ENCODE data around the gene PGBD5.

PGBD5 gene

GRCh38 chr1:230381049-230381467 lies 45.1 kb downstream of the PGBD5 start:
- FAIRE-seq (no peak), DNase-seq (ENCODE audit: extremely low spot score, insufficient read length, low read depth) (no peak)

DNA sequence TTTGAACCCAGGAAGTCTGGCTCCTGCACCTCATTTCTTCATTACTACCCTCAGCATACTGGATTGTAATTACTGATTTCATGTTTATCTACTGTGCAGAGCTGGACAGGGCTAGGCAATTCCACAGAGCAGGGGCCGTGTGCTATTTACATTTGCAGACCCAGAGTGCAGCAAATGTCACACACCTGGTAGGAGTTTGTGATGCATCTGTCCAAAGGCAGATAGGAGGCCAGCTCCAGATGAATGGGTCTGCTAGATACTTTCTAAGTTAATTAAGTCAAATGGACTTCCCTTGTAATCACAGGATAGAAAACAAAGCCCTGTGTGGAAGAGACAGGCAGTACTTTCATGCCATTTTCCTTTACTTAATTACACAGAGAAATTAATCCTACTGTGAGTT lies 46.2 kb downstream of the PGBD5 start:
- no peak for DNase-seq (ENCODE audit: extremely low spot score, insufficient read length, low read depth)
- no peak for FAIRE-seq

- no peak for FAIRE-seq
- no peak for DNase-seq (ENCODE audit: extremely low spot score, insufficient read length, low read depth)
Observed at GRCh38 chr1:230379462-230379861, 46.7 kb downstream of the PGBD5 start.

DNA sequence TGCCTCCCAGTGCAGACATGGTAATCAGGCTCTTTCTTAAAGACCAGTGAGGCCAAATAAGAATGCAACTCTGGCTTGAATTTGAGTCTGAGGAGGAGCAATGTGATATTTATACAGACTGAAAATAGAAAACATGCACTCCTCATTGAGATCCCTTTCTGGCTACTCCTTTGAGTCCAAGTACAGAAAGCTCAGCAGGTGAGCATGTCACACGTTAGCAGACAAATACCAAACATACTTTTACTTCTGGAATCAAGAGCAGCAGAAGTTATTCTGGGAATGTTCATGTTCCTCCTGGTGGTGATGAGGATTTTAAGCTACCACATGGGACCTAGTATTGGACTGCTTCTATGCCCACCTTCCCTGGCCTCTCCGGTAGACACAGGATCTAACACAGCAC lies 48.3 kb downstream of the PGBD5 start:
- FAIRE-seq (no peak), DNase-seq (ENCODE audit: extremely low spot score, insufficient read length, low read depth) (no peak)

DNA sequence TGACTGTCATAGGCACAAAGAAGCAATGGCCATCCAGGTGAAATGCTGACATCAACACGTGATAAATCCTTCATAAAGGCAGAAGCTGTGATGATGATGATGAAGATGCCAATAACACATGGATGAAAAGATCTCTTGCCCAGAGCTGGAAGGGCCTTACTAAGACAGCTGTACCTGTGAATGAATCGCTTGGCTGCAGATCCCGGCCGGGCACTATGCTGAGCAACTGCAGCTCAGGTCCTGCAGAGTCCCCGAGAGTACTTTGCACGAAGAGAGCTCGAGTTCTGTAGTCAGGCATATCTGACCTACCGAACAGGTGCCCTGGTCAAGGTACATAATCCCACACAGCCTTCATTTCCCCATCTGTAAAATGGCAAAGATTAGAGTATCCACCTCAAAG lies 48.8 kb downstream of the PGBD5 start:
- DNase-seq (ENCODE audit: extremely low spot score, insufficient read length, low read depth) (no peak), FAIRE-seq (no peak)

DNA sequence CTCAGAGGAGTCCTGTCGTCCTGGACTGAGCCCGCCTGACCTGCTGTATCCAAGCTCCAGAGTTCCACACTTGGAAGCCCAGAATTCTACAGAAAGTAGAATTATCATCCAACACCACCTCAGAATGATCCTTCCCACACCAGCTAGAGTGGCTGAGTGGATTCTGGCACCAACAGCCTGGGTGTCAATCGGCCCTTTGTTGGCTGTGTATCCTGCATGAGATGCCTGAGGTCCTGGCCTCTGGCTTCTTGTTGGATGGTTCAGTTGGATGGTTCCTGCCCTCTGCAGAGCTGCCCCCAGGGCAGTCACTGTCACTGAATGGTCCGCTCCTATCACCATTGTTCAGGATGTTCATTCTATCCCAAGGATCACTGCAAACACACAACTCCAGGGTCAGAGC lies 49.8 kb downstream of the PGBD5 start:
- DNase-seq (ENCODE audit: extremely low spot score, insufficient read length, low read depth) (no peak), FAIRE-seq (no peak)

- FAIRE-seq: no peak
Observed at GRCh38 chr1:230375780-230376179, 50.4 kb downstream of the PGBD5 start.

DNA sequence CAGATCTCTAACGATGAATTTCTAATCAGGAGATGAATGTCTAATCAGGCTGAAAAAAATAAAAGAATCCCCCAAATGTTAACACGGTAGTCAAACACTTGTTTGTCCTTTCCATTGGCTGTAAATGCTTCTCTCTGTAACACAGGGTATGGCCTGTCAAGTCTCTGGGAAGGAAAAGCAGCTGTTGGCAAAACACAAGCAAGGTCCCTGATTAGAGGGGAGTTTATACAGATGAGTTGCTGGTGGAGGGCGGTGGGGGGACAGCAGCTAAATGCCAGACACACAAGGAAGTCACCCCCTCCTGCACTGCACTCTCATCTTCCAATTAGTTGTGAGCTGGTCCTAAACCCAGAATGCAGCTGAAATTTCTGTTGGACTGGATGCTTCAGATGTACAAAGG lies 51.0 kb downstream of the PGBD5 start:
- FAIRE-seq (no peak), DNase-seq (ENCODE audit: extremely low spot score, insufficient read length, low read depth) (no peak)

More at GRCh38 chr1:230375780-230376179, 50.4 kb downstream of the PGBD5 start:
- no peak for DNase-seq (ENCODE audit: extremely low spot score, insufficient read length, low read depth)

GRCh38 chr1:230371923-230372703 lies 54.0 kb downstream of the PGBD5 start:
- FAIRE-seq (no peak), DNase-seq (ENCODE audit: extremely low spot score, insufficient read length, low read depth) (no peak)

DNA sequence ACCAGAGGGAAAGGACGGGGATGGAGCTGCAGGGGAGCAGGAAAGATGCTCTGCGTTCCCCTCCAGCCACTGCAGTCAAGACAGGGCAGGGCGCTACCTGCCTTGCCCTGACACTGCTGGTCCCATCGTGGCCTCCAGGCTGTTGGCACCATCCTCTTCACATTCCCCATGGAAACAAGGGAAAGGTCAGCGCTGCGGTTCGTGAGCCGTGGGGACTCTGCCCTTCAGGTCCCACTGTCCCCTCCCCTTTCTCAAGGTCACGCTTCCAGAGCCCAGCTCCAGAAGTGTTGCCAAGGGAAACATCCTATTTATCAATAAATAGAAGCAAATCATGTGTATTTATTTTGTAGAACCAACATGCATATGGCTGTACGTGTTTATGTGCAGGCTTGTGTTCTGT lies 56.0 kb downstream of the PGBD5 start:
- no peak for FAIRE-seq

DNA sequence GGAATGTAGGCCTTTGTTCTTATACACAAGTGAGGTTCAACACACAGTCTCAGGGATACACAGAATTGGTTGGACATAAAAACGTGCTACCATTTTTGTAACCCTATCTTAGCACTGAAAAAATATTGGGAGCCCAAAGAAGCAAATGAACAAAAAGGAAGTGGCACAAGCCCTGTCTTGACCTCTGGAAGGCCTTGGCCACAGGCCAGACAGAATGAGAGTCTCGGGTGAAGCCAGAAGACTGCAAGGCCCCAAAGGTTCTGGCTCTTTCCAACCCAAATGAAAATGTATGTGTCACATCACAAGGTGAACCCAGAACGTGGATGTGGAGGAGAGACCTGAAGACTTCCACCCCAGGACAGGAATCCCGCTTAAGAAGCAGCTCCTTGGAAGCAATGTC lies 57.3 kb downstream of the PGBD5 start:
- FAIRE-seq (no peak), DNase-seq (ENCODE audit: extremely low spot score, insufficient read length, low read depth) (no peak)

More for the DNA sequence above, 56.0 kb downstream of the PGBD5 start:
- no peak for DNase-seq (ENCODE audit: extremely low spot score, insufficient read length, low read depth)

DNA sequence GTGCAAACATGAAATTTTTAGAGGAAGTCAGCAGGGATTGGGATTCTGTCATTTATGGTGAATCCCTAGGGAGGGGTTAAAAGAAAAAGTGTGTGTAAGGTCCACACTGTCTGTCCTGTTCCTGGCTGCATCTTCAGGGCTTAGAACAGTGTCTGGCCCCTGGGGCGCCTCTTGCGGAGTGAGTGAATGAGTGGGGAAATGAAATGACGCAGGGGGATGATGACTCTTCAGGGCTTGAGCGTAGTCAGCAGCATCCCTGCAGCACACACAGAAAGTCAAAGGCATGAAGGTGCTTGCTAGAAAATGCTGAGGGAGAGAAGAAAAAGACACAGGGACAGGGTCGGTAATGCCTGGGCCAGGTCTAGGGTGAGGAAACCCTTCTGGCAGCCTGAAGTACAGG lies 57.8 kb downstream of the PGBD5 start:
- DNase-seq (ENCODE audit: extremely low spot score, insufficient read length, low read depth) (no peak), FAIRE-seq (no peak)

GRCh38 chr1:230366504-230366915 lies 59.6 kb downstream of the PGBD5 start:
- no peak for FAIRE-seq
- DNase-seq (ENCODE audit: extremely low spot score, insufficient read length, low read depth): no peak

DNA sequence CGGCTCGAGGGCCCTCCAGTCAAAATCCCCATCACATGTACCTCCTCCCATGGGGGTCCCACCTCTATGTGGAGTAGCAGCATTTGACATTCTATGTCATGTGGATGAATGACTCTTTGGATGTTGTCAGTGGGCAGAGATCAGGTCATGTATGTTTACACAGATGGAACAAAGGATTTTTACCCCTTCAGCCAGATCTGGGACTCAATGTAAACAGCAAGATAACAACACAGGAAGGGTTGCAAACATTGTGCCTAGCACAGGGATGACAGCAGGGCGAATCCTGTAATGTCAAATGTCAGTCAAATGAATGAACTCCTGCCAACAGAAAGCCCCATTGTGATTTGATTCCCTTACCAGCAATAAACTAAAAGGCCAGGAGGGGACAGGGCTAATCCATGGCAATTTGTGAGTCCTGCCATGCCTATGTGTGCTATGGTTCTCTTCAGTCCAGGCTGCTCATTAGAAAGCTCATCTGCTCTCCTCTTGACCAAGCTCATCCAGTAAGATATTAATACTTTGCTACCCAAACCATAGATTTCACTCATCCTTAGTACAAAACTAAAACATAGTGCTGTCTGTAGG lies 60.3 kb downstream of the PGBD5 start:
- FAIRE-seq: no peak

DNA sequence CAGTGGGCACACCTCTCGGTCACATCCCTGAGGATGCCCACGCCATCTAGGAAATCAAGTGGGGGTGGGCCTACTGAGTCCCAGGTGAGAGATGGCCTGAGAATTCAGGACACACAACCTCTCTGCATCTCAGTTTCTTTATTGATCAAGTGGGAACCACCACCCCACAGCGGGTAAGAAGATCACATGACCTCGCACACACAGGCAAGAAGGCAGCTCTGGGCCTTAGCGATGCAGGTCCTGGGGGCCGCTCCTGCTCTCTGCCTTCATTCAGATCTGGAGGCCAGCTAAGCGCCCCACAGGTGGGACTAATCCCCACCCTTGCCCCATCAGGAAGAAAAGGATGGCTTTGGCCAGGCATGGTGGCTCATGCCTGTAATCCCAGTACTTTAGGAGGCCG lies 63.2 kb downstream of the PGBD5 start:
- no peak for DNase-seq (ENCODE audit: extremely low spot score, insufficient read length, low read depth)
- FAIRE-seq: no peak

More for the DNA sequence above, 60.3 kb downstream of the PGBD5 start:
- no peak for DNase-seq (ENCODE audit: extremely low spot score, insufficient read length, low read depth)

DNA sequence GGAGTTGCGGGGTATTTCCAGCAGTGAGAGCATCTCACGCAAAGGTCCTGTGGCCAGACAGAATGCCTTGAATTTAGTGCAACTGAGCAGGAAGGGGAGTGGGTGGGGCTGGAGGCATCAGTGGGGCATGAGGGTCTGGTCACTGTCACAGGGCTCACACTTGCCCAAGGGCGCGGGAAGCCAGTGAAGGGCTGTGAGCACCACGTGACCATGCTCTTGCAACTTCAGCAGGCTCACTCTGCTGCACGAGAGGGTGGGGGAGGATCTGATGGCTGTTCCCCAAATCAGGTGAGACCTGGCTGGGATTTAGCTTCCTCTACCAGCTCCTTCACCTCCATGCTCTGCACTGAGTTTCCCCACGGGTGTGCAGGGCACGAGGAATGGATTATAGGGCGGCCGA lies 64.2 kb downstream of the PGBD5 start:
- no peak for FAIRE-seq
- no peak for DNase-seq (ENCODE audit: extremely low spot score, insufficient read length, low read depth)

- FAIRE-seq (no peak), DNase-seq (ENCODE audit: extremely low spot score, insufficient read length, low read depth) (no peak)
Observed at GRCh38 chr1:230359992-230360668, 66.0 kb downstream of the PGBD5 start.

GRCh38 chr1:230356869-230357794 lies 69.0 kb downstream of the PGBD5 start:
- no peak for DNase-seq (ENCODE audit: extremely low spot score, insufficient read length, low read depth)
- FAIRE-seq: no peak

DNA sequence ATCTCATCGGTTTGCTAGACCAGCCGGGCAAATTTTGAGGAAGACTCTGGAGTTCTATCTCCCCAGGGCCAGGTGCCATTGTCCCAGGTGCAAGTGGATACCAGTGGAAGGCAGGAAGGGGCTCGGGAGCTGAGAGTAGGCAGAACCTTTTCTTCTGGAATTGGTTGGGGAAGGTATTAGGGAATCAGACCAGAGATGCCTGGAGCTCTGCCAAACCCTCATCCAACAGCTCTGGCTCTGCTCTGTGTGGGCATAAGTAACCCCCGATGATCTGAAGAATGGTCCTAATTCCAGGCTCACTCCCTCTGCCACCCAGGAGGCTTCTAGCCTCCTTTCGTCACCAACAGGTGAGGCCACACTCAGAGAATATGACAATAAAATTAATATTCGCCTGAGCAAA lies 69.9 kb downstream of the PGBD5 start:
- DNase-seq (ENCODE audit: extremely low spot score, insufficient read length, low read depth): no peak
- no peak for FAIRE-seq

GRCh38 chr1:230355594-230355993 lies 70.5 kb downstream of the PGBD5 start:
- FAIRE-seq: no peak

More at GRCh38 chr1:230355594-230355993, 70.5 kb downstream of the PGBD5 start:
- DNase-seq (ENCODE audit: extremely low spot score, insufficient read length, low read depth): no peak

Measured in GM18507 (cell line).